HAP-1 (cell line): ENCODE measurements around the gene IL1RAPL1.
"Not testable (repeated sequence)": the region's sequence is repeated elsewhere in the genome, so short reads cannot be mapped to it uniquely, and the experiment has no call there.

ENCODE experiments used
- DNase-seq, 2 experiments: peaks; one replicate each; pipeline ENCODE4 v3.0.0-alpha.2; 2016 to 2020; ENCODE audit warnings: low spot score in 2 of 2
- H3K27me3 ChIP-seq: fragments of 250-450 bp; sonication (Bioruptor Pico); 2 replicates; pipeline ENCODE4 v1.5.1; 2020; ENCODE audit warnings: low read depth, mild to moderate bottlenecking, moderate library complexity
- H3K36me3 ChIP-seq: fragments of 250-450 bp; sonication (Bioruptor Pico); replicated peaks from 2 replicates; pipeline ENCODE4 v1.5.1; 2020; ENCODE audit warnings: mild to moderate bottlenecking
- H3K4me1 ChIP-seq: fragments of 250-450 bp; sonication (Bioruptor Pico); 2 replicates; pipeline ENCODE4 v1.5.1; 2020; ENCODE audit warnings: mild to moderate bottlenecking
- H3K4me3 ChIP-seq: fragments of 250-450 bp; sonication (Bioruptor Pico); 2 replicates; pipeline ENCODE4 v1.5.1; 2020; ENCODE audit warnings: mild to moderate bottlenecking, moderate library complexity
- H3K9me3 ChIP-seq: fragments of 250-450 bp; sonication (Bioruptor Pico); 2 replicates; pipeline ENCODE4 v1.5.1; 2020; ENCODE audit warnings: mild to moderate bottlenecking, moderate library complexity
- in situ Hi-C: fragments of 300-500 bp; cut with MboI; formaldehyde crosslinking; loops from 3 replicates; pipeline ENCODE4 v1.14.3; 2020; ENCODE audit warnings: low sequenced_read_pairs, inconsistent platforms, mixed read lengths

IL1RAPL1 gene

GRCh38 chrX:29257521-29257920 lies 670.3 kb downstream of the IL1RAPL1 start:
- Histone ChIP-seq H3K36me3 (no peaks in the 10 kb centered on the region), H3K9me3 (no peaks in the 10 kb centered on the region), H3K4me3 (no peak overlapping the region), H3K27me3 (no peaks in the 10 kb centered on the region), H3K4me1 (peaks cover 5% of the 10 kb centered on the region)
- in situ Hi-C loops: no loop called here
- peak in 1 of 2 experiments; percentile 4 for DNase-seq

- no peaks in the 10 kb centered on the region for H3K36me3 ChIP-seq
- no peak for DNase-seq
- H3K9me3 ChIP-seq: no peaks in the 10 kb centered on the region
- H3K27me3 ChIP-seq: no peaks in the 10 kb centered on the region
- no peak overlapping the region for H3K4me3 ChIP-seq
- in situ Hi-C loops: no loop called here
- no peaks in the 10 kb centered on the region for H3K4me1 ChIP-seq
These were observed 682.1 kb downstream of the IL1RAPL1 start for GRCh38 chrX:29269390-29269789.

GRCh38 chrX:29274517-29274916 lies 687.3 kb downstream of the IL1RAPL1 start:
- Histone ChIP-seq H3K9me3 (no peaks in the 10 kb centered on the region), H3K4me3 (no peak overlapping the region), H3K4me1 (no peaks in the 10 kb centered on the region), H3K36me3 (no peaks in the 10 kb centered on the region), H3K27me3 (no peaks in the 10 kb centered on the region)
- DNase-seq: no peak
- in situ Hi-C loops: no loop called here

DNA sequence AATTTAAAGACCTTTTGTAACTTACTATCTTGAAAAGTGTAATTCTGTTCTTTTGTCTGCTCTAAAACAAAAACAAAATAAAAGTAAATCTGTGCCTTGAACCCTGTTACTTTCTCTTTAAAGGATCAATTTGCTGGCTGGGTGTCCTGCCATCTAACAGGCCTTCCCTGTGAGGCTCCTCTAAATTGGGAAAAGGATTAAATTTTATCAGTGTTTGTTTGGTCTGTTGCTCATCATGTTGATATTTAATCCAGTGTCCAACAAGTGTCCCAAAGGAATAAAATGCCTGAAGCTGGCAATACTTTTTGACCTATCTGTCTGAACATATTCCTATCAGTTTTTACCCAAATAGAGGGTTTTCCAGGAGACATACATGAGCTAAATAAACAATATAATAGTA lies 688.7 kb downstream of the IL1RAPL1 start:
- Histone ChIP-seq H3K4me3 (no peak overlapping the region), H3K27me3 (no peaks in the 10 kb centered on the region), H3K4me1 (no peaks in the 10 kb centered on the region), H3K36me3 (no peaks in the 10 kb centered on the region), H3K9me3 (no peaks in the 10 kb centered on the region)
- in situ Hi-C loops: no loop called here
- DNase-seq: no peak

DNA sequence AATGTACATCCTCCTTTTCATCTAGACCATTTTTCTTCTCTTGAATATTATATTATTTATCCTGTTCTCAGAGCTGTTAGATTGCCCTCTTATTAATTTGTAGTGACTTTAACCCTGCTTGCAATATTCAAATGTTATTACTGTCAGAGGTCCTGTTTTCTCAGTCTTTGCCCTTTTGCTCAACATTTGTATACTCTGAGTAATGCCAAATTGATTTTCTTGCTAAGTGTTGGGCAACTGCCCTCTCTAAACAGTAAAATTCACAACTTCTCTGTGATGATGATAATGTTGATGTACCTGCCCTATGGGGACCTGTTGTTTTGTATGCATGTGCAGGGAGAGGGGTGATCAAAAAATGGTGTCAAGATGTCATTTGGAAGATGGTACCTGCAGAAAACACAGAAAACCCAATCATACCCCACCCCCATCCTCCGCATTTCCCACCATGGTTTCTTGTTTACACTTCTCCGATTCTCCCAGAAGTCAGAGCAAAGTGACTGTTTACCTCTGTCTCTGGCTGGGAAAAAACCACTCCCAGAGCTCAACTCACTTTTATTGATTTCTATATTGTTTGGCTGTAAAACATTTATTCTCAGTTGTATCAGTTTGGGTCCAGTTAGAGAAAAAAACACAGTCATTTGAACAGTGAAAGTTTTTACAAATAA lies 694.0 kb downstream of the IL1RAPL1 start:
- Histone ChIP-seq H3K4me3 (no peak overlapping the region), H3K36me3 (no peaks in the 10 kb centered on the region)
- in situ Hi-C loops: no loop called here

GRCh38 chrX:29285664-29286063 lies 698.4 kb downstream of the IL1RAPL1 start:
- no peak overlapping the region for H3K4me3 ChIP-seq
- no peaks in the 10 kb centered on the region for H3K36me3 ChIP-seq
- no peaks in the 10 kb centered on the region for H3K4me1 ChIP-seq
- in situ Hi-C loops: no loop called here
- H3K9me3 ChIP-seq: no peaks in the 10 kb centered on the region
- DNase-seq: no peak
- no peaks in the 10 kb centered on the region for H3K27me3 ChIP-seq

More for the DNA sequence above, 694.0 kb downstream of the IL1RAPL1 start:
- Histone ChIP-seq H3K9me3 (no peaks in the 10 kb centered on the region), H3K4me1 (no peaks in the 10 kb centered on the region), H3K27me3 (no peaks in the 10 kb centered on the region)
- no peak for DNase-seq

DNA sequence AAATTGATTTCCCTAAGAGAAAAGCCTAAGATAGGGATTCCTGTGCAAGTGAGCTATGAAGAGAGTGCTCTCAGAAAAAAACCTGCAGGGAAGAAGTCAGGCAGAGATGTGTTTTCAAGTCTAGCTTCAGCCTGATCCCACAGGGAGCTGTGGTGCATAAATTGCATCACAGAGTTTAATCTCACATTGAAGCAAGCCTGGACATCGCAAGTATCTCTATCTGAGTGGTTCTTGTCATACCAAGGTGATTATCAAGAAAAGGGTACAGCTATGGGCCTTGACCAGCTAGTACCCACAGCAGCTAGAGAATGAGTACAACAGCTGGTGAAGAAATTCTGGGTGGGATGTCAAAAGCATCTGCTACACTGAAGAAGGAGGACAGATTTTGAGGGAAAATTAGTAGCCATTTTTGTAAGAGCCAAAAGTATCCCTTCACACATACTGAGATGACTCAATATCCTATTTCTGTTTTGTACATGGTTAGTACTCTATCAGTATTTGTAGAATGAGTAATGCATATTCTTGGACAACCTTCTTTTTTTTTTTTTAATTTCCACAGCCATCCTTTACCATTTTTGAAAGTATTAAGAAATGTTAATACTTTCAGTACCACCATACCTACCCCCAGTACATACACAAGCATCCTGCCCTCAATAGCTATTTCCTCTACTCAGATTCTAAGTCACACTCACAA lies 708.9 kb downstream of the IL1RAPL1 start:
- Histone ChIP-seq H3K36me3 (no peaks in the 10 kb centered on the region), H3K27me3 (no peaks in the 10 kb centered on the region), H3K9me3 (no peaks in the 10 kb centered on the region; the same call in 1 of the 2 replicates), H3K4me3 (no peak overlapping the region), H3K4me1 (peaks cover 20% of the 10 kb centered on the region)
- in situ Hi-C loops: no loop called here
- no peak for DNase-seq

DNA sequence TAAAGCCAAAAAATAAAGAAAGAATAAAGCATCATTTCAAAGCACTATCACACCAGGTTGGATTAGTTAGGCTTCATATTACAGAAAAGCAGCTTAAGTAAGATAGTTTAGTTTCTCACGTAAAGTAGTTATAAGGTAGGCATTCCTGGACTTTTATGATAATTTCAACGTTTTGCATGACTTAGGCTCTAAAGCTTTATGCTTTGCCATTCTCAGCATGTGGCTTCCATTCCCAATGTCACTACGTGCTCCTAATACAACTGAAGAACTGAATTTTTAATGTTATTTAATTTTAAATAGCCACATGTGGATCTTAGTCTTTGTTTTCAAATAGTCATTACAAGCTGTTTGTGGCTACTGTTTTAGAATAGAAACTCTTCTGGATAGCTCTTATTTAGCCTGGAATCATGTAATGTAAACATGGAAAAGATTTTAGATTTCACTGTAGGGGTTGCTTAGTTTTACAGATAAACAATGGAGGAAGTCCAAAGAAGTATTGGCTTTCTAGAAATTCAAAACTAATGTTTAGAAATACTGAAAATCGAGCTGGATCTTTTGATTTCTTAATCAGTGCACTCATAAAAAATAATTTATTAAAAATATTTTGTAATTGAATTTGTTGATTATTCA lies 710.0 kb downstream of the IL1RAPL1 start:
- in situ Hi-C loops: no loop called here
- peak; percentile 29 to 84 for DNase-seq
- Histone ChIP-seq H3K4me3 (no peak overlapping the region), H3K9me3 (no peaks in the 10 kb centered on the region; the same call in 1 of the 2 replicates), H3K4me1 (peaks cover 24% of the 10 kb centered on the region), H3K27me3 (no peaks in the 10 kb centered on the region), H3K36me3 (no peaks in the 10 kb centered on the region; the same call in 1 of the 2 replicates)

GRCh38 chrX:29299684-29300083 lies 712.4 kb downstream of the IL1RAPL1 start:
- Histone ChIP-seq H3K9me3 (no peaks in the 10 kb centered on the region; the same call in 1 of the 2 replicates), H3K4me1 (peaks cover 24% of the 10 kb centered on the region), H3K4me3 (no peak overlapping the region), H3K36me3 (no peaks in the 10 kb centered on the region; the same call in 1 of the 2 replicates), H3K27me3 (no peaks in the 10 kb centered on the region)
- no peak for DNase-seq
- in situ Hi-C loops: no loop called here

- Histone ChIP-seq H3K4me3 (no peak overlapping the region), H3K4me1 (peaks cover 23% of the 10 kb centered on the region), H3K36me3 (no peaks in the 10 kb centered on the region; the same call in 1 of the 2 replicates), H3K27me3 (no peaks in the 10 kb centered on the region), H3K9me3 (no peaks in the 10 kb centered on the region)
- in situ Hi-C loops: no loop called here
- no peak for DNase-seq
These were observed 721.5 kb downstream of the IL1RAPL1 start for GRCh38 chrX:29308726-29309125.

GRCh38 chrX:29315931-29316330 lies 728.7 kb downstream of the IL1RAPL1 start:
- DNase-seq: peak; percentile 58 to 72
- H3K9me3 ChIP-seq: no peaks in the 10 kb centered on the region
- peaks cover 35% of the 10 kb centered on the region for H3K4me1 ChIP-seq
- in situ Hi-C loops: no loop called here
- H3K4me3 ChIP-seq: no peak overlapping the region
- H3K36me3 ChIP-seq: no peaks in the 10 kb centered on the region
- no peaks in the 10 kb centered on the region for H3K27me3 ChIP-seq

- in situ Hi-C loops: no loop called here
- Histone ChIP-seq H3K27me3 (no peaks in the 10 kb centered on the region), H3K4me3 (no peak overlapping the region), H3K36me3 (no peaks in the 10 kb centered on the region), H3K9me3 (no peaks in the 10 kb centered on the region), H3K4me1 (peaks cover 35% of the 10 kb centered on the region)
- DNase-seq: peak in 1 of 2 experiments; percentile 62
These were observed 730.8 kb downstream of the IL1RAPL1 start for GRCh38 chrX:29318012-29318411.

DNA sequence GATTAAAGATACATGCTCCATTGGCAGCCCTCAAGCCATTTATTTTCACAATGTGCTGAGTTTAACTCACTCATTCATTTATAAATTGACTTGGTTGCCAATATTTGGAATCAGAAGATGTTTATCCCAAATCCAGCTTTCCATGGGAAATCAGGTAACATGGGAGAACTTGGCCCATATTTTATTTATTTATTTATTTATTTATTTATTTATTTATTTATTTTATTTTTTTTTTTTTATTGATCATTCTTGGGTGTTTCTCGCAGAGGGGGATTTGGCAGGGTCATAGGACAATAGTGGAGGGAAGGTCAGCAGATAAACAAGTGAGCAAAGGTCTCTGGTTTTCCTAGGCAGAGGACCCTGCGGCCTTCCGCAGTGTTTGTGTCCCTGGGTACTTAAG lies 745.2 kb downstream of the IL1RAPL1 start:
- in situ Hi-C loops, H3K9me3 ChIP-seq, H3K36me3 ChIP-seq, H3K27me3 ChIP-seq, DNase-seq, H3K4me1 ChIP-seq, H3K4me3 ChIP-seq: not testable (repeated sequence)

- in situ Hi-C loops, H3K36me3 ChIP-seq, H3K4me3 ChIP-seq, H3K9me3 ChIP-seq, H3K4me1 ChIP-seq, DNase-seq, H3K27me3 ChIP-seq: not testable (repeated sequence)
These were observed 745.8 kb downstream of the IL1RAPL1 start for GRCh38 chrX:29333091-29333490.
